Right ventricle myocardium inferior (tissue), 1 donor: ENCODE measurements around the gene ADCYAP1R1. TPM values are rescaled to one million over a fixed set of nuclear protein-coding genes. Genes with fewer than 3 reads are reported as not detected.
A peak's percentile ranks its signal among the peaks of the same experiment; 100 is the strongest.

ENCODE experiments used
- ATAC-seq: fragments of 200-7000 bp; cut with Tn5 transposase; one replicate; pipeline ENCODE4 v1.9.1; 2020; ENCODE audit warnings: mild to moderate bottlenecking, moderate library complexity
- DNase-seq: peaks from one replicate; pipeline ENCODE4 v3.0.0; 2021; ENCODE audit errors: missing footprints
- intact Hi-C: fragments of 100-400 bp; cut with DNase I; formaldehyde crosslinking; loops from one replicate; pipeline ENCODE4 v1.11.0; 2022
- long read RNA-seq: library from polyadenylated mRNA; unstranded; transcript quantifications from one replicate; pipeline ENCODE4 v2.0.0, GENCODE V29; 2021
- total RNA-seq: library from RNA; stranded (reverse); fragmentation: NEBNext Ultra II Directional; extraction: Animal tissue kit (Norgen Biotek cat#: 25700); gene quantifications from one replicate; pipeline ENCODE4 v1.2.1, GENCODE V29; 2021
- donor health status: DM: no; HTN: yes; CAD: no; lungs with severe emphysema.

Gene ADCYAP1R1
- total RNA-seq = 5.8 TPM
- long read RNA-seq, partial matches to known transcripts = 0 of 3 reads
- long read RNA-seq, other reads (novel, unspliced or antisense) = 3 of 3 reads

DNA sequence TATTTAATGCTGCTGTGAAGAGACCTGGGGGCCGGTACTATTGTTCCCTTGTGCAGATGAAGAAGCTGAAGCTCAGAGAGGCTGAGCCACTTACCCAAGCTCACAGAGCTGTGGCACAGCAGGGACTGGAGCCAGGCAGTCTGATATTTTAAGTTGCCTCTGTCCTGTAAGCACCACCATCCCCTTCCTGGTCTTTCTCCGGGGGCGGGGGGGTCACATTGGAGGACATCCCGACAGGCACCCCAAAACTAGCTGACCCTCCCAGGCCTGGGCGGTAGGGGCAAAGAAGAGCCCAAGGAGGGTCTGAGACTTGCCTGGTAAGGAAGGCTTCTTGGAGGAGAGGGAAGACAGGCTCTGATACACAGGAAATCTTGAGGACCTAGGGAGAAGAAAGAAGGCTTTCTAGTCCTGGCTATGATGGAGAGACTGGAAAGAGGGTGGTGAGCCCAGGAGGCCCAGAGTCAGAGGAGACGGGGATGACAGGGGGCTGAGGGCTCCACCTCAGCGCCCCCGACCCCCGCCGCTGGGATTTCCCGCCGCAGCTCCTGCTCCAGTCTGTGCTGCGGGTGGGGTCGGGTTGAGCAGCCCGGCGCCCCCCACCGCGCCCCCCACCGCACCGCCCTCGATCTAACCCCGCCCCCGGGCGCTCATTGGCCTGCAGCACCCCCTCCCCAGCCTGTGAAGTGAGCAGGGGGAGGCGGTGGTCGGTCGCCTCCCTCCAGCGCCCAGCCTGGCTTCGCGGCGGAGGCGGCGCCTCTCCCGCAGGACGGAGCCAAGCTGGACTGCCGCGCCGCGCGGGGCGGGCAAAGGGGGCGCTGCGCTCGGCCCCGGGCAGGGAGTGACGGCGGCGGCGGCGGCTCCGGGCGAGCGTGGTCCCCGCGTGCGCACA lies at the start of gene ADCYAP1R1:
Gene ADCYAP1R1 (plus strand): TSS at position 711 of the 889 bp plus-strand sequence. CDS start 10,957 bp downstream, outside the sequence.
- ATAC-seq (peak; percentile 90), DNase-seq (no peak)
- intact Hi-C loops = loop anchor here (5.0 kb wide), 1 partner anchor 45 kb away; no protein-coding TSS in a partner anchor

GRCh38 chr7:31003097-31003496 lies 49.0 kb upstream of the ADCYAP1R1 start:
- intact Hi-C loops = no loop called here
- DNase-seq = no peak
- no peak for ATAC-seq

DNA sequence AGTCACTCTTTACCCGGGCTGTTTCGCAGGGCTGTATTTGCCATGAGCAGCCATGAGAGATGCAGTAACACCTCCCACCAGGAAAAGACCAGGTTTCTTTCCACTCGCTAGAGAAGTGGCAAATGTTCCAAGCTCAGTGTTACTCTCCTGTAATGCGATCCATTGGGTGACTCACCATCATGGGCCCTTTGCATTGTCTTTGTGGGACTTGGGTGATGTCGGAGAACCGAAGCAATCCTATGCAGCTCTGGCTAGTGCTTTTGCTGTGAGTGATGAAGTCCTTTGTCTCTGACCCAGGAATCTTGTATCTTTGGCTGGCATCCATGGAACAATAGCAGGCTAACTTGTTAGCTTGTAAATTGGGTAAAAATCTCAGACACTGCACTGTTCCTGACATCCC lies 48.4 kb upstream of the ADCYAP1R1 start:
- intact Hi-C loops = no loop called here
- DNase-seq (no peak), ATAC-seq (no peak)

DNA sequence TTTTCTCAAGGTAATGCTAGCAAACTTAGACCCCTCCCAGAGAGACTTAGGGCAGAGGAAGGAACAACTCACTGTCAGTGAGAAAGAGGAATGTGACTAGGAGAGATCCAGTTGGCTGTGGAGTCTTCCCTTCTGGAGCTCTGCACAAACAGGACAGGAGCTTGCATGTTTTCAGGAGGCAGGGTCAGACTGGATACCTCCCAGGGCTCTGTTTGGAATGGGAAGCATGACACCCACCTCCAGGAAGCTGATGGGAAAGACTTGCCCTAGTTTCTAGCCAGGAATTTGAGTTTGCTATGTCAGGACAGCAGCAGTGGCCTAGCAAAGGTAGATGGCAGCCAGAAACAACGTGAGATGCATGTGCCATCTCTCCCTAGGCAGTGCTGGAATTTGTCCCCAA lies 47.7 kb upstream of the ADCYAP1R1 start:
- no peak for DNase-seq
- ATAC-seq = no peak
- intact Hi-C loops = no loop called here

DNA sequence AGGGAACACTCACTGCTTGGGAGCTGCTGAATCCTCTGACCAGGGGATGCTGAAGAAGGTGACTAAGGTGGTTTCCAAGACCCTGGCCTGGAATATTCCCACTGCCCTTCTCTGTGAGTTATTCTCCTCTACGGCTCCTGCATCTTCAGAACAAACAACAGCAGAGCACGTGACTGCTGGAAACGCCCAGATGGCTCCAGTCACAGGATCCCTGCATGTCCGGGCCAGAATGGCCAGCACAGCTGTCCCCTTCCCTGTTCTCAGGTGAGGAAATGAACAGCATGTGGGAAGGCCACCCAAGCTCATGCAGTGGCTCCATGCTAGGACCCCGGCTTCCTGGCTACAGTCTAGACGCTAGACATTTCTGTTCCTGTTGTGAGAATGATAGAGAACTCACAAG lies 45.3 kb upstream of the ADCYAP1R1 start:
- intact Hi-C loops = loop anchor here (5.0 kb wide), 1 partner anchor 45 kb away; the partner anchor contains the start of gene ADCYAP1R1
- ATAC-seq (no peak), DNase-seq (no peak)

- intact Hi-C loops = loop anchor here (5.0 kb wide), 1 partner anchor 45 kb away; the partner anchor contains the start of gene ADCYAP1R1
- ATAC-seq = no peak
- DNase-seq = no peak
Measured at GRCh38 chr7:31007634-31008033, 44.5 kb upstream of the ADCYAP1R1 start.

DNA sequence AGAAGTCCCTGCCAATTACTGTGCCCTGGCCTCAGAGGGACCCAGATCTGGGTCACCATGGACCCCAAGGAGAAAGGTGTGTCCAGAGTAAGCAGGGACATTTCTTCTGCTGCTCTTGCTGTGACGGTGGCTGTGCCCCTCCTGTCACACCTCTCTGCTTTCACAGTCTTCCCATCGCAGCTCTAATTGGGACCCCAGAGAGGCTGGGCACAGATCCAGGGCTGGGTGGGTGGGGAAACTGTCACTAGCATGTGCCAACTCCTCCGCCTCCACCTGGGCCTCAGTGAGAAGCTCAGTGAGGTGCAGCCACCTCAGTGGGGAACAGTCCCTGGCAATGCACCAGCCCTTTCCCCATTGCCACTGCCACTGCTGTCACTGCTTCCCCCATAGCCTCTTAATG lies 37.3 kb upstream of the ADCYAP1R1 start:
- ATAC-seq (no peak), DNase-seq (no peak)
- intact Hi-C loops = no loop called here

DNA sequence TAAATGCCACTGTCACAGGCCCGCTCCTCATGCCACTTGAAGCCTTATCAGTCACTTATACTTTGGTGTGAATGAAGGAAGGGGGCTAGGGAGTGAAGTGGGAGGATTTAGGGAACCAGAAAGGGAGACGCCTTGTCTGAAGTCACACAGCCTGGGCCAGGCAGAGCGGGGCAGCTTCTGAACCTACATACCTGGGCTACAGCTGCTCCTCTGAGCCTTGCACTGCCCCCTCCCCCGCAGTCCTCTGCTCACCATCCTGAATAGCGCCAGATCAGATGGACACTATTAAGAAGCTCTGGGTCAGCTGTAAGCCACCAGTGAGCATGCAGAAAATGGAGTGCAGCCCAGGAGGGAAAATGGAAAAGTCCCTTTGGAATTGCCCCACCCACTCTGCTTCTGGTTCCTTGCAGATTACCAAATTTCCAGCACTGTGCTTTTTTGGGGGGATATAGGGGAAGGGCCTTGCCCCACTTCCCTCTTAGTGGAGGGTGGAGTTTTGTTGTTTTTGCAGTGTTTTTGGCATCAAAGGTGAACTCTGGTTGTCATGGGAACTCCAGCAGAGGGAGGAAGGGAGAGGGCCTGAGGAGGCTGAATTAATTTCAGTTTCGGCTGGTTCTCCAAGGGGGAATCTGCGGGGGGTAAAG lies 35.0 kb upstream of the ADCYAP1R1 start:
- ATAC-seq = peak; percentile 21

DNA sequence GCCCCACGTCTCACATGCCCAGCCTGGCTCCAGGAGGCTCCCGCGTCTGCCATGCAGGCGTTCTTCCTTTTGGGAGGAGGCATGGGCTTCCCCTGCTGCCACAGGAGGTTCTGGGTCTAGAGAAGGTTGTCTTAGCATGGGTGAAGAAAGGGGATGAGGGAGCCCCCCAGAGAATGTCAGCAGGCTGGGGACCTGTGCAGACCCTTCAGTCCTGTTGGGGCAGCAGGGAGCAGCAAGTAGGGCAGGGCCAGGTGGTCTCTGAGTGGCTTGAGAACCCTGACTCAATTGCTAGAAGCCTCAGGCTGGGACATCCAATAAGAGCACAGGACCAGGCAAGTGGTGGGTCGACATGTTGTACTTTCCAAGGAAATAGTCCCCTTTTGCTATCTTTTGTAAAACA lies 34.4 kb upstream of the ADCYAP1R1 start:
- intact Hi-C loops = no loop called here
- ATAC-seq = no peak

More for the DNA sequence above, 35.0 kb upstream of the ADCYAP1R1 start:
- intact Hi-C loops = no loop called here
- DNase-seq = no peak

GRCh38 chr7:31019509-31019908 lies 32.6 kb upstream of the ADCYAP1R1 start:
- intact Hi-C loops = no loop called here
- DNase-seq = no peak
- no peak for ATAC-seq

More for the DNA sequence above, 34.4 kb upstream of the ADCYAP1R1 start:
- no peak for DNase-seq

DNA sequence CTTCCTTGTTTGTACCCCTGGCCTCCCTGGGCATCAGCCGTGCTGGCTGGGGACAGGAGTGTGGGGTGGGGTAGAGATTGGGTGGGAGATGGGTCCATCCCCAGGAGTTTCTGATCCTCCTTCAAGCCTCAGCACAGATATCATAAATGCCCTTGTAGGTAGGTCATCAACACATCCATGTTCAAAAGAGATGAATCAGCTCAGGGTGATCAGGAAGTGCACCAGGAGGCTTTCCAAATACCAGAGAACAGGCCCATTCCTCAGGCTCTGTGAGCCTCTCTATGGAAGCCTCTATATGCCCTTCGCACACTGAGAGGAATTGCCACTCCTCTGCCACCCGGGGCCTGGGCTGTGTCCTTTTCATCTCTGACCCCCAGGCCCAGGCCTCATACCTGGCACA lies 31.9 kb upstream of the ADCYAP1R1 start:
- intact Hi-C loops = no loop called here
- ATAC-seq (no peak), DNase-seq (no peak)

GRCh38 chr7:31020652-31021051 lies 31.5 kb upstream of the ADCYAP1R1 start:
- DNase-seq = no peak
- ATAC-seq = no peak
- intact Hi-C loops = no loop called here

DNA sequence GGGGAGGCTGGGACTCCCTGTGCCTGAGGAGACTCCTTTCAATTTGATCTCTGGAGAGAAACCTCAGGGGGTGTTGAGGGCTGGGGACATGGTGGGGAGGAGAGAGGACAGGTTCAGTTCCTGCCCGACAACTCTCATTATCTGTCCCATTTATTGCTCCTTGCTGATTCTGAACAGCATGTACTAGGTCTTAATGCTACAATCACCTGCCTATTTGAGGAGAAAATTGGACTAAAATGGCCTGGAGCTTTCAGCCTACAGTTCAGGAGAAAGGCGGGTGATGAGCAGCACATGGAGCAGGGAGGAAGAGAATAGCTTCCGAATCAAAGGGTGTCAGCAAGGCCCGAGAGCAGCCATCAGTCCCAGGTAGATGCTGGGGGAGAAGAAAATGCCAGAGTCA lies 30.0 kb upstream of the ADCYAP1R1 start:
- no peak for DNase-seq
- intact Hi-C loops = no loop called here
- ATAC-seq = no peak

- intact Hi-C loops = no loop called here
- no peak for ATAC-seq
- no peak for DNase-seq
Measured at GRCh38 chr7:31022726-31023125, 29.4 kb upstream of the ADCYAP1R1 start.

- intact Hi-C loops = no loop called here
- ATAC-seq = no peak
- DNase-seq = no peak
Measured at GRCh38 chr7:31023877-31024276, 28.2 kb upstream of the ADCYAP1R1 start.

GRCh38 chr7:31027161-31027965 lies 24.7 kb upstream of the ADCYAP1R1 start:
- intact Hi-C loops = no loop called here
- ATAC-seq (peak; percentile 72), DNase-seq (peak; percentile 69)

GRCh38 chr7:31028006-31028405 lies 24.1 kb upstream of the ADCYAP1R1 start:
- no peak for ATAC-seq

GRCh38 chr7:31028417-31028992 lies 23.6 kb upstream of the ADCYAP1R1 start:
- intact Hi-C loops = no loop called here
- DNase-seq = no peak
- no peak for ATAC-seq

More at GRCh38 chr7:31028006-31028405, 24.1 kb upstream of the ADCYAP1R1 start:
- intact Hi-C loops = no loop called here
- no peak for DNase-seq
